ENCODE measurements around the gene GBP6.
"Not testable (repeated sequence)": the region's sequence is repeated elsewhere in the genome, so short reads cannot be mapped to it uniquely, and the experiment has no call there.

DNA sequence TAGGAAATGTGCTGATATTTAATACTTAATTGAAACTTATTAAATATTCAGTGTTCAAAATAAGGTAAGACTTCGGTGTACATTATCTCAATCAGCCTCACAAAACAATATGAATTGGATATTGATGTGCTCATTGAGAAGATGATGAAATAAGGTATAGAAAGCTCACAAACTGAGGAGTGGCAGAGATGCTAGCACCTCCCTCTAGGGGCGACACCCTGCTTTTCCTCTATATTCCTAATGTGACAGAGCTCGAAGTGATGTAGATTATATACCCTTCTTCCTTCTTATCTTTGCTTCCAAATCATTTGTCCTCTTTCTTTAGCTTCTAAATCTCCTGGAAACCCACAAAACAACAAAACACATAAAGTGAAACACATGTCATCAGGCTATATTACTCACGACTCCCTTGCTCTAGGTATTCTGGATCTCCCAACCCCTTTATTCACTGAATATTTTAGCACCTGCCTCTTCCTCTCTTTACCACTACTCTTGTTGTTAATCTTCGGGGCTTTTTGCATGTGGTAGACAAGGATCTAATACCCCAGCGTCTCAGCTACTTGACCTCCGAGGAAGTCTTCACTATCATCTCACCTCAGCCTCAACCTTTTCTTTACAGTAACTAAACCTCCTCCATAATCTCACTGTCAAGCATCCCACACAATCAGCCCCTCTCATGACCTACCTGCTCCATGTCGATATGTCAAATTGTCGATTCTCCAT is 70.4 kb downstream of the GBP6 start:
- TF ChIP-seq, protein P1, sequence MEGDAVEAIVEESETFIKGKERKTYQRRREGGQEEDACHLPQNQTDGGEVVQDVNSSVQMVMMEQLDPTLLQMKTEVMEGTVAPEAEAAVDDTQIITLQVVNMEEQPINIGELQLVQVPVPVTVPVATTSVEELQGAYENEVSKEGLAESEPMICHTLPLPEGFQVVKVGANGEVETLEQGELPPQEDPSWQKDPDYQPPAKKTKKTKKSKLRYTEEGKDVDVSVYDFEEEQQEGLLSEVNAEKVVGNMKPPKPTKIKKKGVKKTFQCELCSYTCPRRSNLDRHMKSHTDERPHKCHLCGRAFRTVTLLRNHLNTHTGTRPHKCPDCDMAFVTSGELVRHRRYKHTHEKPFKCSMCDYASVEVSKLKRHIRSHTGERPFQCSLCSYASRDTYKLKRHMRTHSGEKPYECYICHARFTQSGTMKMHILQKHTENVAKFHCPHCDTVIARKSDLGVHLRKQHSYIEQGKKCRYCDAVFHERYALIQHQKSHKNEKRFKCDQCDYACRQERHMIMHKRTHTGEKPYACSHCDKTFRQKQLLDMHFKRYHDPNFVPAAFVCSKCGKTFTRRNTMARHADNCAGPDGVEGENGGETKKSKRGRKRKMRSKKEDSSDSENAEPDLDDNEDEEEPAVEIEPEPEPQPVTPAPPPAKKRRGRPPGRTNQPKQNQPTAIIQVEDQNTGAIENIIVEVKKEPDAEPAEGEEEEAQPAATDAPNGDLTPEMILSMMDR (IDR thresholded peaks at IDR 0.05; ENCODE audit: low read depth, low read length, poor library complexity, severe bottlenecking) = not testable (repeated sequence)
- not testable (repeated sequence) for TF ChIP-seq EZH2phosphoT487 (IDR thresholded peaks at IDR 0.05; ENCODE audit: borderline replicate concordance, low read length)
